ENCODE data around the gene NCKAP5.

The NCKAP5 gene

DNA sequence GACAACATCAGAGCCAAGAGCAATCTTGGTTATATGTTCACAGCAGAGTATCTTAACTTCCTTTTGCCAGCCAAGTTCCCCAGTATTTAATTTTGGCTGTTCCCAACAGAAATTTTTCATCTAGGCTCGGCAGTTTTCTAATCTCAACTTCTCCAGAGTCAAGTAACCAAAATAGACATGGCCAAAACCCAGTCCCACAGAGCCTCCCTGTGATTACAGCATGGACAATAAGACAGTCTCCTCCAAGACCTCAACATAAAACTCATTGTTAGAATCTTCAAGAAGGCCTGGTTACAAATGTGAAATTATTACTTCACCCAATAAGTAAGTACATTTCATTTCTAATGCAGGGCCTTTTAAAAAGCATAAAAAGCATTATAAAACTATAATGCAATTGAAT, 445.7 kb downstream of the NCKAP5 start:
- Histone ChIP-seq H3K4me3 (replicated peaks; ENCODE audit: insufficient read depth, low read length) (no peak overlapping the region), H3K27ac (replicated peaks) (no peak overlapping the region), H3K27me3 (ENCODE audit: insufficient read depth, poor library complexity, severe bottlenecking) (peaks cover 2% of the 10 kb centered on the region)
- DNase-seq (ENCODE audit: low read depth in 1 of 2, low spot score in 1 of 2) = no peak
- no peak for TF ChIP-seq SPI1 (IDR thresholded peaks at IDR 0.05; ENCODE audit: borderline replicate concordance, low read depth)
- TF ChIP-seq, protein P1, sequence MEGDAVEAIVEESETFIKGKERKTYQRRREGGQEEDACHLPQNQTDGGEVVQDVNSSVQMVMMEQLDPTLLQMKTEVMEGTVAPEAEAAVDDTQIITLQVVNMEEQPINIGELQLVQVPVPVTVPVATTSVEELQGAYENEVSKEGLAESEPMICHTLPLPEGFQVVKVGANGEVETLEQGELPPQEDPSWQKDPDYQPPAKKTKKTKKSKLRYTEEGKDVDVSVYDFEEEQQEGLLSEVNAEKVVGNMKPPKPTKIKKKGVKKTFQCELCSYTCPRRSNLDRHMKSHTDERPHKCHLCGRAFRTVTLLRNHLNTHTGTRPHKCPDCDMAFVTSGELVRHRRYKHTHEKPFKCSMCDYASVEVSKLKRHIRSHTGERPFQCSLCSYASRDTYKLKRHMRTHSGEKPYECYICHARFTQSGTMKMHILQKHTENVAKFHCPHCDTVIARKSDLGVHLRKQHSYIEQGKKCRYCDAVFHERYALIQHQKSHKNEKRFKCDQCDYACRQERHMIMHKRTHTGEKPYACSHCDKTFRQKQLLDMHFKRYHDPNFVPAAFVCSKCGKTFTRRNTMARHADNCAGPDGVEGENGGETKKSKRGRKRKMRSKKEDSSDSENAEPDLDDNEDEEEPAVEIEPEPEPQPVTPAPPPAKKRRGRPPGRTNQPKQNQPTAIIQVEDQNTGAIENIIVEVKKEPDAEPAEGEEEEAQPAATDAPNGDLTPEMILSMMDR (IDR thresholded peaks at IDR 0.05; ENCODE audit: insufficient read depth, low read length) = no peak
- TF ChIP-seq REST (IDR thresholded peaks at IDR 0.05; ENCODE audit: insufficient replicate concordance, low read depth) = no peak
- TF ChIP-seq GABPA (IDR thresholded peaks at IDR 0.05; ENCODE audit: low read depth) = no peak
- no peak for TF ChIP-seq POLR2AphosphoS5 (IDR thresholded peaks at IDR 0.05; ENCODE audit: low read depth)

DNA sequence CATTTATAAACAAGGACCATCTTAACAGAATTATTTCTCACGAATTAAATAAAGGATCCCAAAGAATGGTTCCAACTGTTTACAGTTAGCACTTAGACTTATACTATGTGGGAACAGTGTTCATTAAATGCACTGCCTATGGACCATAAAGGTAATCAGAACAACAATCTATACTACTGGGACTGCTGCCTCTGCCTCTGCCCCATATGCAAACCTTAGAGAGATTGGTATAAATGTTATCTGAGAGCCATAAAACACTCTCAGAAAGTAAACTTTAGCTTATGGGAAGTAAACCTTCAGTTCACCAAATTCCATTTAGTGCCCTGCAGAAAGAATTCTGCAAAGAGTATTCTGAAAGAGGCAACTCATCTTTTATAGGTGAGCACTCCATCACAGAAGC, 448.0 kb downstream of the NCKAP5 start:
- DNase-seq (ENCODE audit: low read depth in 1 of 2, low spot score in 1 of 2) = no peak
- Histone ChIP-seq H3K4me3 (replicated peaks; ENCODE audit: insufficient read depth, low read length) (no peak overlapping the region), H3K27me3 (ENCODE audit: insufficient read depth, poor library complexity, severe bottlenecking) (peaks cover 2% of the 10 kb centered on the region), H3K27ac (replicated peaks) (no peak overlapping the region)
- TF ChIP-seq SPI1 (IDR thresholded peaks at IDR 0.05; ENCODE audit: borderline replicate concordance, low read depth) (no peak), GABPA (IDR thresholded peaks at IDR 0.05; ENCODE audit: low read depth) (no peak), REST (IDR thresholded peaks at IDR 0.05; ENCODE audit: insufficient replicate concordance, low read depth) (no peak), POLR2AphosphoS5 (IDR thresholded peaks at IDR 0.05; ENCODE audit: low read depth) (no peak)
- TF ChIP-seq, protein P1 (IDR thresholded peaks at IDR 0.05; ENCODE audit: insufficient read depth, low read length) = no peak

DNA sequence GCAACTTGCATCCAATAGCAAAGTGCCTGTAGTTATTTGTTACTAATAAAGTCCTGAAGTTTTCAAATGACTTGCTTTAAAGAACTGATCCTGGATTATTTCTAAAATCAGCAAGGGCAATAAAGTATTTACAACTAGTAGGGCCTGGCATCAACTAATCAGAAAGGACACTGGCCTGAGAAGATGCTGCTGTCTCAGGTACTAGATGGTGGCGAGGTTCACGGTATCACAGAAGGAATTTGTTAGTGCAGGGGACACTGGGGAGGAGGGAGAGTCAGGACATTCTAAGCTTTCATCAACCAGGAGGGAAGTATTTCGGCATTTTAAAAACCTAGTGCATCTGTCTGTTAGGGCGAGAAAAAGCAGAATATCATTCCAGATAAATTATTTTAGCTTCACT, 458.1 kb downstream of the NCKAP5 start:
- Histone ChIP-seq H3K27ac (replicated peaks) (no peak overlapping the region), H3K4me3 (replicated peaks; ENCODE audit: insufficient read depth, low read length) (no peak overlapping the region), H3K27me3 (ENCODE audit: insufficient read depth, poor library complexity, severe bottlenecking) (no peaks in the 10 kb centered on the region)
- DNase-seq (ENCODE audit: low read depth in 1 of 2, low spot score in 1 of 2) = no peak
- TF ChIP-seq, protein P1 (IDR thresholded peaks at IDR 0.05; ENCODE audit: insufficient read depth, low read length) = no peak

- no peak for DNase-seq (ENCODE audit: low read depth in 1 of 2, low spot score in 1 of 2)
- H3K27ac ChIP-seq (replicated peaks) = no peak overlapping the region
- H3K4me3 ChIP-seq (replicated peaks; ENCODE audit: insufficient read depth, low read length) = no peak overlapping the region
- TF ChIP-seq, protein P1 (IDR thresholded peaks at IDR 0.05; ENCODE audit: insufficient read depth, low read length) = no peak
- TF ChIP-seq REST (IDR thresholded peaks at IDR 0.05; ENCODE audit: insufficient replicate concordance, low read depth) = no peak
- TF ChIP-seq SPI1 (IDR thresholded peaks at IDR 0.05; ENCODE audit: borderline replicate concordance, low read depth) = no peak
- TF ChIP-seq POLR2AphosphoS5 (IDR thresholded peaks at IDR 0.05; ENCODE audit: low read depth) = no peak
- no peak for TF ChIP-seq GABPA (IDR thresholded peaks at IDR 0.05; ENCODE audit: low read depth)
- H3K27me3 ChIP-seq (ENCODE audit: insufficient read depth, poor library complexity, severe bottlenecking) = no peaks in the 10 kb centered on the region
Measured at GRCh38 chr2:133109772-133110171, 458.5 kb downstream of the NCKAP5 start.

Data from HL-60 (cell line).